Left ventricle myocardium superior (tissue), 1 donor: ENCODE results near the gene WWP2. TPM values are rescaled to one million over a fixed set of nuclear protein-coding genes. Genes with fewer than 3 reads are reported as not detected.
A peak's percentile ranks its signal among the peaks of the same experiment; 100 is the strongest.
"Not testable (repeated sequence)": the region's sequence is repeated elsewhere in the genome, so short reads cannot be mapped to it uniquely, and the experiment has no call there.

Experiments
- ATAC-seq: fragments of 200-7000 bp; cut with Tn5 transposase; one replicate; pipeline ENCODE4 v1.9.1; 2020; ENCODE audit warnings: mild to moderate bottlenecking, moderate library complexity
- DNase-seq: peaks from one replicate; pipeline ENCODE4 v3.0.0-alpha.2; 2020
- intact Hi-C: fragments of 100-400 bp; cut with micrococcal nuclease; formaldehyde crosslinking; loops from one replicate; pipeline ENCODE4 v1.11.0; 2022
- long read RNA-seq: library from polyadenylated mRNA; unstranded; transcript quantifications from one replicate; pipeline ENCODE4 v2.0.0, GENCODE V29; 2021
- total RNA-seq: library from RNA; stranded (reverse); fragmentation: NEBNext Ultra II Directional; extraction: Animal tissue kit (Norgen Biotek cat#: 25700); gene quantifications from one replicate; pipeline ENCODE4 v1.2.1, GENCODE V29; 2021
- donor health status: DM: no; HTN: yes; CAD: no; lungs with severe emphysema.

The WWP2 gene
- 17.2 TPM for total RNA-seq
- long read RNA-seq, partial matches to known transcripts: 17 of 20 reads
- long read RNA-seq, other reads (novel, unspliced or antisense): 2 of 20 reads

DNA sequence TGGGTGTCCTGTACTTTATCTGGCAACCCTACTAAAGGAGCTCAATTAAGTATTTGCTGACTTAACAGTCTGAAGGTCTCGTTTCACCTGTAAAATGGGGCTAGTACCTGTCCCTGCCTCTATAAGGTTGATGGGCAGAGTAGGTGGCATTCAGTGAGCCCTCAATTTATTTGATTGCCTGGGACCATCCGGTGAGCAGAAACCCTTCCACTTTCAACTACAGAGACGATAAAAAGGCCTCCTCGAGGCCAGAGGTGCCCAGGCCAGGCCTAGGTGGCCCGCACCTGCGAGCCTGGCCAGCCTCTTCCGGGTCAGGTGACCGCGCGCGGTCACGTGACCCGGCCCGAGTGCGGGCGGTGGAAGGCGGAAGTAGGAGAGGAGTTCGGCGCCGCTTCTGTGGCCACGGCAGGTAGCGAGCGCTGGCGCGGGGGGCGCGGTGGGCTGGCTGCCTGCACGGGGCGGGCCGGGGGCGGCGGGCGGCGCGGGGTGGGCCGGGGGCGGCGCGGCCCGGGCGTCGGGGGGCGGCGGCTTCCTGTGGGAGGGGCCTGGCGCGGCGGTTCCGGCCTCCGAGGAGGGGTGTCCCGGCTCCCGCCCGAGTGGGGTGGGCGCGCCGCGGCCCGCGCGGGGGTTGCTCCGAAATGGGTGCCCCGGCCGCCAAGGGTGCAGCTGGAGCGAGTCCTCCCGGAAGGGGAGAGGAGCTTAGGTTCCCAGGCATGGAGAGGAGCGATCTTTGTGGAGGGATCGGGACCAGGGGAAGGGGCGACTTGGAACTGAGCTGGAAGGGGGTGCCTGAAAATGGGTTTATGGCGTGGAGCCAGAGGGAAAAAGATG, at the start of gene WWP2:
Gene WWP2 (plus strand): TSS at position 350 of the 831 bp plus-strand sequence. CDS start 24,679 bp downstream, outside the sequence.
- ATAC-seq (peak; percentile 91), DNase-seq (peak; percentile 86)
- intact Hi-C loops: no loop called here

DNA sequence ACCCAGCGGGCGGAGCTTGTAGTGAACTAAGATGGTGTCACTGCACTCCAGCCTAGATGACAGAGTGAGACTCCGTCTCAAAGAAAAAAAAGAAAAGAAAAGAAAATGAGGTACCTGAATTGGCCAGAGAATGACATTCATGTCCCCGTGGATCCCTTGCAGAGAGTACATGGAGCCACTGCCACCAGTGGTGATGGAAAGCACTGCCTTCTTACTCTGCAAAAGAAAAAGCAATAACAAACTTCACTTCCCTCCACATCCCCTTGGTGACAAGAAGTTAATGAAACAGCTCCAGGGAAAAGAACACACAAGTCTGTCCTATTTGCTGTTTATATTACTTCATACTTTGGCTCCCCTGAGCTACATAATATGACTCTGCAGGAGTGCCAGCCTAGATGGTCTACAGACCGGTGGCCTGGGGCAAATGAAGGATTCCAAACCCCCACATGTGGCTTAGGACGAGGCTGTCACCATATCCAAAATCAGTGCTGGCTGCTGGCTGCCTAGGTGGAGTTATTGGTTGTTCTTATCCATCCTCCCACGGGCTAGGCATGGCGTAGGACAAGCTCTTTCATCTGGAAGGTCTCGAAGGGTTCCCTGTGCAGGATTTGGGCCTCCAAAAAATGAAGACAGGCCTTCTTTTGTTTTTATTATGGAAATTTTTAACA, 49.1 kb upstream of the WWP2 start:
- intact Hi-C loops: no loop called here
- ATAC-seq: no peak
- no peak for DNase-seq

DNA sequence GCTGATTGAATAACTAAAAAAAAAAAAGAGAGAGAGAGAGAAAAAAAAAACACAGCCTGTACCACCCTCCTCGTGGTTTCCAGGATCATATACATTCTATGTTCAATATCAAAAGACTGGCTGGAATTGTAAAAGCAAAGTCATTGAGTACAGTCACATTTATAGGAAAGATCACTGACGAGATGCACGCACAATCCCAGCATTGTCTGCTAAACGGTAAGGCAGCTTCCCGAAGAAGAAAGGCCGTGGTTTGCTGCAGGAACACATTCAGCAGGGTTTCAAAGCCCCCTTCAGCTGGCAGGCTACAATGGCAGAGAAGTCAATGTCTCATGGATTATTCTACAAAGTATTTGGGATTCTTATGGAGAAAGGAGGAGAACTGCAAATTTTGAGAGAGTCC, 45.1 kb upstream of the WWP2 start:
- DNase-seq (no peak), ATAC-seq (no peak)
- intact Hi-C loops: no loop called here

DNA sequence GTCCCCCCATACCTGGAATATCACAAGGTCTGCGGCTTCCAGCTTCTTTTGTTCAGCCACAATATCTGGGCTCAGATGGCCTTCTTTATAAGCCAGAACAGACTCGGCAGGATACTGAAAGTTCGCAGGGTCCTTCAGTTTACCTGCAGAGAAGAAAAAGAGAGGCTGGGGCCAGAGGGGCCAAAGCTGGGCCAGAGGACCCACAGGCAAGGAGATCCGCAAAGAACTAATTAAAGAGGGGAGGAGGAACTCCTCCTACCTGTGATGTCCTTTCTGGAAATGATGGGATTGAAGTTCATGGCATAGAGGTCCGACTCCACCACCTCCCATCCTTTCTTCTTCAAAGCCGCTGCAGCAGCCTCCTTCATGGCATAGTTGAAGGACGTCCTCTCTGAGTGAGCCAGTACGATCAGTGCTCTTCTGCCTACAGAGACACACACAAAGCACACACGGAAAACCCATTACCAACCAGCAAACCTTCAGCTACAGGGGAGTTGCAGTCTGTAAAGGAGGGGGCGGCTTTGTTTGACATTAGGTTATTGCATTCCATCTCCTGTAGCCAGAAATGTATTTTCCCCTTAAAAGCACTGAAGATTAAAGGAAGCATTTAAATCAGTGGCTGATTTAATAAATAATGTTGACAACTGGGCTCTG, 43.9 kb upstream of the WWP2 start:
- ATAC-seq: no peak
- intact Hi-C loops: no loop called here
- DNase-seq: no peak

DNA sequence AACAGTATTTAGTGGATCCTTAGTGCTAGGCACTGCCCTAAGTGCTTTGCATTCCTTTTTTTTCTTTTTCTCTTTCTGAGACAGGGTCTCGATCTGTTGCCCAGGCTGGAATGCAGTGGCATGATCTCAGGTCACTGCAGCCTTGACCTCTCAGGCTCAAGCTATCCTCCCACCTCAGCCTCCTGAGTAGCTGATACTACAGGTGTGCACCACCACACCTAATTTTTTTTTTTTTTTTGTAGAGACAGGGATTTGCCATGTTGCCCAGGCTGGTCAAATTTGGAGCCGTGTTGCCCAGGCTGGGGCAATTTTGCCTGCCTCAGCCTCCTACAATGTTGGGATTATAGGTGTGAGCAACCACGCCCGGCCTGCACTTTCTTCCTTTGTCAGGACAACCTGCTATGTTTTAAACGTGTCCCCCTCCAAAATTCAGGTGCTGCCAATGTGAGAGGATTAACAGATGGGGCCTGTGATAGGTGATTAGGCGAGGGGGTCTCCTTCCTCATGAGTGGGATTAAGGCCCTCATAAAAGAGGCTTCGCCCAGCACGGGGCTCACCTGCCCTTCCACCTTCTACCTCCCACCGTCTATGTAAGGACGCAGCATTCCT, 41.2 kb upstream of the WWP2 start:
- no peak for DNase-seq

DNA sequence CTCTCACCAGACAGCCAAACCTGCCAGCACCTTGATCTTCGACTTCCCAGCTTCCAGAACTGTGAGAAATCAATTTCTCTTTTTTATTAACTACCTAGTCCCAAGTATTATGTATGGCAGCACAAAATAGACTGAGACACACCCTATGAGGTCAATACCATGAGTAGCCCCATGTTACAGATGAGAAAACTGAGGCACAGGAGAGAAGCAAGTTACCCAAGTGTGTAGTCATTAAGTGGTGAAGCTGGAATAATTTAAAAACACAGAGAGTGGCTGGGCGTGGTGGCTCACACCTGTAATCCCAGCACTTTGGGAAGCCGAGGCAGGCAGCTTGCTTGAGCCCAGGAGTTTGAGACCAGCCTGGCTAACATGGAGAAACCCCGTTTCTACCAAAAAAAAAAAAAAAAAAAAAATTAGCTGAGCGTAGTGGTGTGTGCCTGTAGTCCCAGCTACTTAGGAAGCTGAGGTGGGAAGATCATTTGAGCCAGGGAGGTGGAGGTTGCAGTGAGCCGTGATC, 40.6 kb upstream of the WWP2 start:
- DNase-seq: no peak
- intact Hi-C loops: no loop called here
- no peak for ATAC-seq

More for the DNA sequence above, 41.2 kb upstream of the WWP2 start:
- no peak for ATAC-seq
- intact Hi-C loops: no loop called here

DNA sequence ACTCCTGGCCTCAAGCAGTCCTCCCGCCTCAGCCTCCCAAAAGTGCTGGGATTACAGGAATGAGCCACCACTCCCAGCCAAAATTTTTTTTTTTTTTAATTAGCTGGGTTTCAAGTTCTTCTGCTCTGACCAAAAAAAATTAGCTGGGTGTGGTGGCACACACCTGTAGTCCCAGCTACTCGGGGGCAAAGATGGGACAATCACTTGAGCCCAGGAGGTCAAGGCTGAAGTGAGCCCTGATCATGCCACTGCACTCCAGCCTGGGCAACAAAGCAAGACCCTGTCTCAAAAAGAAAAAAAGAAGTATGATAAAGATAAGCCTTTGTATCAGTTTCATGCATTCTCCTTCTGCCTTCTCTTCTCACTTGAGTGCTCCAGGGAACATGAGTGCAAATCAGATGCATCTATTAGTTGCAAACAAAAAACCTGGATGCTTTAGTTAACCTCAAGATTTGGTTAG, 37.7 kb upstream of the WWP2 start:
- no peak for ATAC-seq
- no peak for DNase-seq
- intact Hi-C loops: no loop called here

DNA sequence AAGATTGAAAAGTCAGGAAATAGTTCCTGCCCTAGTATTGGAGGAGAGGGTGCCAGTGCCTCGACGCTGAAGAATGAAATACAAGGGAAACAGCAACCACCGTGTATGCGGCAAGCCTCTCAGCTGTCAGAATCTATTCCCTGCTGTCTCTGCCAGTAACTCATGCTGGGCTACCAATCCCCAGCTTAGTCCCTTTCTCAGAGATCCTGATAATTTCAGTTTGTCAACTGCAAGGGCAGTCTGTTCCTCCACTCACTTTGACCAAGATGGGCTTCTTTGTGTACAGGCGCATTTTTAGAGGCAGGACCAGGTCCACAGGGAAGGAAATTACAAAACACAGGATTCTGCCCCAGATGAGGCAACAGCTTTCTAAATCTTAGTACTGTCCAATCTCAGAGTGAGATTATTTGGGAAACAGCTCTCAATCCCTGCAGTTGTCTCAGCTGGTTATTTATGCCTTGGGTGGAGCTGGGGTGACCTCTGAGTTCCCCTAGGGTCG, 37.1 kb upstream of the WWP2 start:
- ATAC-seq (no peak), DNase-seq (no peak)
- intact Hi-C loops: no loop called here

DNA sequence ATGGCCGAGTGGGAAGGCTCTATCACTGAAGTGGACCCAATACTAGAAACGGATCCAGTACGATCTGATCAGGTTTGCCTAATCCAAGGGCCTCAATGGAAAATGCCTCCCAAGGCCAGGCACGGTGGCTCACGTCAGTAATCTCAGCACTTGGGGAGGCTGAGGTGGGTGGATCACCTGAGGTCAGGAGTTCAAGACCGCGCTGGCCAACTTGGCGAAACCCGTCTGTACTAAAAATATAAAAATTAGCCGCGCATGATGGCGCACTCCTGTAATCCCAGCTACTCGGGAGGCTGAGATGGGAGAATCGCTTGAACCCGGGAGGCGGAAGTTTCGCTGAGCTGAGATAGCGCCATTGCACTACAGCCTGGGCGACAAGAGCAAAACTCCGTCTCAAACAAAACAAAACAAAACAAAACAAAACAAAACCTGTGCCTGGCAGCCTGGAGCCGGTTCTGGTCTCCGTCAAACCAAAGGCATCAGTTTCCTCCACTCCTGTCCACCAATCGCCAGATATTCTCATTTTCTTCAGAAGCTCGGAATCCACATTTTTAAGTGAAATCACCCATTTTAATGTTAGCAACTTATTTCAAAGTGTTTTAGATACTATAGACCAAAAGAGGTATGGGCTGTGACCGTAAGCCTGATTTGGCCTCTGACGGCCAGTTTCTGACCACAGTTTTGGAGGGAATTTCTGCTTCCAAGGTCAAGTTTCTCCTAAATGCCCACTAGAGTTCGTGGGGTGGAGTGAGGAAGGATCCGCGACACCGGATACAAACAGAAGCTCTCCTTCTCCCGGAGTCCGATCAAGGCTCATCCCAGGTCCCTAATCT, 36.4 kb upstream of the WWP2 start:
- DNase-seq (no peak), ATAC-seq (no peak)
- intact Hi-C loops: no loop called here

DNA sequence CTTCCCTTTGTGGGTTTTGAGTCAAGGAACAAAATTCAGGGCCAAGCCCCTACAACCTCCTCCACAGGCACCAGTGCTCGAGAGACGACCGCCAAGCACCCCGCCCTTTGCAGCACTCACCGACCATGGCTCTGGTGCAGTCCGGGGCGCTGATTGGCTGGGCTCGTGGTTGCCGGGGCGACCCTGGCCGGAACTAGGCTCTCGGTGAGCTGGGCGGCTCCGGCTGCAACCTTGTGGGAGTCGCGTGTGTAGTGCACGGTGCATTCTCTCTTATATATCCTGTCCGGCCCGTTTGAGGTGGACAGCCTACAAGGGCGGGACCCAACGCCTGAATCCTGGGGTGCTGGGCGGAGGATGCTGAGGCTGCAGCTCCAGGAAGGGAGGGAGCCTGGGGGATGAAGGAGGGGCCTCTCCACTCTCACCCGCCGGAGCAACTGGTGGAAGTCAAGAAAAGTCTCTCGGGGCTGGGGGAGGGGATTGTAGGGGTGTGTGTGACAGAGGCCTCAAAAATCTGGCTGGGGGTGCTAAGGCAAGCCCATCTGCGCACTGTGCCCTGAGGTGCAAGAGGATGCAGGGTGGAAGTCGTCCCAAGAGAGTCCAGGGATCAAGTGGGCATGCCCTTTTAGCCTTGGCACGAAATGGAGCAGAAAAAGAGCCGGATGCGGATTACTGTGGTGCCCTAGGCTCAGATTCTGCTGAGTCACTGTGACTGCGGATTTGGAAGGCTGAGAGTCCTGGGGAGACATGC, 35.6 kb upstream of the WWP2 start, which contains the start of gene NQO1:
Gene NQO1 (minus strand): TSS at position 248 of the 748 bp plus-strand sequence. CDS start 121 bp downstream, at position 127.
- ATAC-seq (peak; percentile 98), DNase-seq (peak; percentile 96)
- intact Hi-C loops: no loop called here

DNA sequence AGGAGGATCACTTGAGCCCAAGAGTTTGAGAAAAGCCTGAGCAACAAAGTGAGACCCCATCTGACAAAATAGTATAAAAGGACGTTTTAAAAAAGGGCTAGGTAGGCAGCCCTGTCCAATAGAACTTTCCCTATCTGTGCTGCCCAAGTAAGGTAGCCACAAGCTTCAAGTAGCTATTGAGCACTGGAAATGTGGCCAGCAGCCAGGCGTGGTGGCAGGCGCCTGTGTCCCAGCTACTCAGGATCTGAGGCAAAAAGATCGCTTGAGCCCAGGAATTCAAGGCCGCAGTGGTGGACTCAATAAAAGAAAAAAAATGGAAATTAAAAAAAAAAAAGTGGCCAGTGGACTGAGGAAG, 34.2 kb upstream of the WWP2 start:
- DNase-seq (peak; percentile 62), ATAC-seq (no peak)
- intact Hi-C loops: no loop called here

DNA sequence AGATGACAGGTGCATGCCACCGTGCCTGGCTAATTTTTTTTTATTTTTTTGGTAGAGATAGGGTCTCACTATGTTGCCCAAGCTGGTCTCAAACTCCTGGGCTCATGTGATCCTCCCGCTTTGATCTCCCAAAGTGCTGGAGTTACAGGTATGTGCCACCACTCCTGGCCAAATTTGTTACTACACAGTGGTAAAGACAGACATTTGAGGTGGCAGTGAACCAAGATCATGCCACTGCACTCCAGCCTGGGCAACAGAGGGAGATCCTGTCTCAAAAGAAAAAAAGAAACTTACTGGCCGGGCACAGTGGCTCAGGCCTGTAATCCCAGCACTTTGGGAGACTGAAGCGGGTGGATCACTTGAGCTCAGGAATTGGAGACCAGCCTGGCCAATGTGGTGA, 33.1 kb upstream of the WWP2 start:
- ATAC-seq, intact Hi-C loops, DNase-seq: not testable (repeated sequence)

DNA sequence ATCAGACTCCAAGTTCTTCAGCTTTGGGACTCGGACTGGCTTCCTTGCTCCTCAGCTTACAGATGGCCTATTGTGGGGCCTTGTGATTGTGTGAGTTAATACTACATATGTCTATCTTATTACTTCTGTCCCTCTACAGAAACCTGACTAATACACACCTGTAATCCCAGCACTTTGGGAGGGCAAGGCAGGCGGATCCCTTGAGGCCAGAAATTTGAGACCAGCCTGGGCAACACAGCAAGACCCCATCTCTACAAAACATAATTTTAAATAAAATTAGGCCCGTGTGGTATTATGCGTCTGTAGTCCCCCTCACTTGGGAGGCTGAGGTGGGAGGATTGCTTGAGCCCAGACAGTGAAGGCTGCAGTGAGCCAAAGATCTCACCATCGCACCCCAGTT, 30.9 kb upstream of the WWP2 start:
- intact Hi-C loops, ATAC-seq, DNase-seq: not testable (repeated sequence)

DNA sequence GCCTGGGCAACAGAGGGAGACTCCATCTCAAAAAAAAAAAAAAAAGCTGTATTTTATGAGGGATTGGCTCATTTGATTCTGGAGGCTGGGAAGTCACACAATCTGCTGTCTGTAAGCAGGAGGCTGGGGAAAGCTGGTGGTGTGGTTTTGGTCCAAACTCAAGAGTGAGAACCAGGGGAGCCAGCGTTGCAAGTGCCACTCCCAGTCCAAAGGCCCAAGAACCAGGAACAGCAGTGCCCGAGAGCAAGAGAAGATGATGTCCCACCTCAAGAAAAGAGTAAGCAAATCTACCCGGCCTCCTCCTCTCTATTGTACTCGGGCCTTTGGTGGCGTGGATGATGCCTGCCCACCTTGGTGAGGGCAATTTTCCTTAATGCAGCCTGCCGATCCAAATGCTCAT, 30.0 kb upstream of the WWP2 start:
- no peak for DNase-seq
- ATAC-seq: no peak
- intact Hi-C loops: no loop called here

DNA sequence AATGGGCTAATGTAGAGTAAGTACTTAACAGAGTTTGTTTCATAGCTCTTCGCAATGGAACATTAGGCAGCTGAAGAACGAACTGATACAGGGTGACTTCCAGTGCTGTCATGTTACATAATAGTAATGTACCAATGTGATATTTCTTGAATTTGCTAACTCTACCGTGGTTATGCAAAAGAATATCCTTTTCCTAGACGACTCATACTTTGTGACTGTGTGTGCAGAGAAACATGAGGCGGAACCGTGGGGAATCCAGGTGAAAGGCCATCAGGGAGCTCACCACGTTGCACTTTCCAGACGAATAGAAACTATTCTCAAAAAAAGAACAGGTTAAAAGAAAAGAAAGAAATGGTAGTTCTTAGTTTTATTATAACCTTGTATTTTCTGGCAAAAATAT, 20.6 kb upstream of the WWP2 start:
- no peak for DNase-seq
- ATAC-seq: no peak
- intact Hi-C loops: no loop called here

DNA sequence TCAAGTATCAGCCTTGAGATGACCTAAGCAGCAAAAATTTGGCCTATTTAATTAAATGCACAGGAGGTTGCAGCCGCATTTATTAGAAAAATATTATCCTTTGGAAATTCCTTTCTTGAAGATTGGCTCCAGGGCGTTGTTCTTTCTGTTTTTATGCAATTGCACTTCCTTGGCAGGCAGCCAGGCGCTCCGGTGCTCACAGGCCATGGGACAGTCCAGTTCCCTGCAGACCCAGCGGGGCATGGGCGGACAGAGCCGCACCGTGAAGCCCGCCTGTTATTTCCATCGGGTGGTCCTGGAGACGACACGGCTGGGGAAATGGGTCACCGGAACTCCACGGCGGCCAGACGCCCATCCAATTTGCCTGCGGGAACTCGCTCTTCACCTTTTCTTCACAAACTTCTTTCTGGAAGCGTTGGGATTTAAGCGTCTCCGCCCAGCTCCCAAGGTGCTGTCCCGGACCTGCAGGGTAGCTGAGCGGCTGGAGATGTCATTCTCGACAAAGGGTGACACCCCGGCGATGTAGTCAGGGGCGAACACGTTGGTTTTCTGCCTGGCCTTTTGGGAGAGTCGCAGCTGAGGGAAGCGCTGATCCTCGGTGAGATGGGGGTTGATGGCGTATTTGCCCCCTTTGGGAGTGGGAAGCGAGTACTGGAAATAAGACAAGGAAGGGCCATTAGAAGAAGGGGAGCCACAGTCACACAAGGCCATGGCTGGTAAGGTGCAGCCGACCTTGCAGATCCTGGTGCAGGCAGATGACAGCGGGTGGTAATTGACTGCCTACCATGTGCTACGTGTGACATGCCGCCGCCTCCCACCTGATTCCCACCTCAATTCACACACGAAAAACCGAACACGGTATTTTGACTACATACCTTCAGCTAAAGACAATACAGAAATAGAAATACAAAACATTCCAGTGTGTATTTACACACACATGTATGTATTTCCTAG, 19.9 kb upstream of the WWP2 start:
- intact Hi-C loops: no loop called here
- peak; percentile 65 for ATAC-seq

More for the DNA sequence above, 19.9 kb upstream of the WWP2 start:
- DNase-seq: peak; percentile 86
